Measurements from ENCODE around the gene ASB17. TPM values are rescaled to one million over a fixed set of nuclear protein-coding genes. Genes with fewer than 3 reads are reported as not detected.
"Not testable (repeated sequence)": the region's sequence is repeated elsewhere in the genome, so short reads cannot be mapped to it uniquely, and the experiment has no call there.

The ASB17 gene, protein sequence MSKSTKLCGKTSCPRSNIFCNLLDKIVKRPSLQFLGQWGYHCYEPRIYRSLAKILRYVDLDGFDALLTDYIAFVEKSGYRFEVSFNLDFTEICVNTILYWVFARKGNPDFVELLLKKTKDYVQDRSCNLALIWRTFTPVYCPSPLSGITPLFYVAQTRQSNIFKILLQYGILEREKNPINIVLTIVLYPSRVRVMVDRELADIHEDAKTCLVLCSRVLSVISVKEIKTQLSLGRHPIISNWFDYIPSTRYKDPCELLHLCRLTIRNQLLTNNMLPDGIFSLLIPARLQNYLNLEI
- not detected for total RNA-seq

DNA sequence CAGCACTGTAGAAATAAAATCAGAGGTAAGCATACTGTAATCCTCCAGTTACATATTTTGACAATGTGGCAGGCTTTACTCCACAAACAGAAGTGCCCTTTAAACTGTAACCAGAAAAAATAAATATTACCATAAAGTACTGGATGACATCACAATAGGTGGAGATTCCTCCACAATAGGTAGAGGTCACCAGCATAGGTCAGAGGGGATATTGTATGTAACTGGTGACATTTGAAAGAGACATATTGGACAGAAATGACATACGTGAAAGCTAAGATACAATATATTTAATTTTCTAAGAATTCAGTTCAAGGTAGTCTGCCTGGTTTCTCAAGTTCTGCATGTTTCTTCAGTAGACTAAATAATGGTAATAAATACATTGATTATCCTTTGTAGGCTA is at the start of gene ASB17:
Gene ASB17, minus strand, starts transcription at position 101 of the 400 bp plus-strand sequence. CDS start 113 bp downstream, outside the sequence.
- ChIA-PET POLR2A (no interaction called here), CTCF (no interaction called here)
- intact Hi-C loops (cut with micrococcal nuclease), result no loop called here
- no peaks in the 10 kb centered on the region for H3K36me3 Mint-ChIP-seq
- no peaks in the 10 kb centered on the region for H3K9me3 Mint-ChIP-seq
- H3K4me1 Mint-ChIP-seq (ENCODE audit: low read depth), result no peaks in the 10 kb centered on the region
- no peak for DNase-seq
- no peak within 1 kb of the TSS for H3K4me3 Mint-ChIP-seq
- H3K27ac Mint-ChIP-seq, result no peak within 1 kb of the TSS
- no peaks in the 10 kb centered on the region for H3K27me3 Mint-ChIP-seq

DNA sequence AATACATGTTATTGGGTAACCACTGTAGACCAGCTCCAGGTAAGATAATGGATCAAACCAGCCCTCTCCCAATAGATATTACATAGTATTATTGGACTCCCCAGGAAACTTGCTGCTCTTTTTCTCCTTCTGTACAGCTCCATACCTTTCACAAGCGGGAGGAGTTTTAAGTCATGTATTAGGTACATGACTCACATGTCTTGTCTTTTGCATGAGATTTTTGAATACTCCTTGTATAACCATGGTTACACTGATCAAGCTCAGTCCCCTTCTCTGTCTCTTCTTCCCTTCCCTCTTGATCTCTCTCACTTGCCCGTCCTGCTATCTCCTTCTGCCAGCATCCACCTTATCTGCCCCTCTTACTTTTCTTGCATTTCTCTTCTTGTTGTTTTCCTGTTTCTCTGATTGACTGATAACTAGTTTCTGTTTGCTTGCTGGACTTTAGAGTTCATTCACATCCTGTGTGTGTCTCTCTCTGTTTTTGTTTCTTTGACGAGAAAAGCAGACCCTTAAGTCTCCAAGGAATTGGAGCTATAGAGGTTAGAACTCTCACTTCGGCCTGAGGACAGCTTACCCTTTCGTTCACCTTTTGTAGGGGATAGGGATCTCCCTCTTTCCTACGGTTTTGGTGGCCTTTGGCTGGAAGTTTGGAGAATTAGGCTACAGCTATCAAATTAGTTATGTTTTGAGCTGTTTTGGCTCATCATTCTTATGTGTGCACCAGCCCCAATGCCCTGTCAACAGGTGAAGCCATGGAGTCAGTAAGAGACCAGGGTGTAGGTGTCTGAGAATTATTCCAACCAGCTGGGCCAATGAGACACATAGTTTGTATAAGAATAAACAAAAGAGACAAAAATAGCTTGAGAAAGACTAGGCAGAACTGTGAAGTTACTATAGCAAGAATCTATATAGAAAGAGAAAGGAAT is 49.0 kb upstream of the ASB17 start:
- ChIA-PET POLR2A (no interaction called here), CTCF (interaction anchor here (1.1 to 1.4 kb wide), 2 partner anchors 9 to 11 kb away, joined by 4 to 5 read pairs; no protein-coding TSS in a partner anchor)
- intact Hi-C loops (cut with micrococcal nuclease), result no loop called here

DNA sequence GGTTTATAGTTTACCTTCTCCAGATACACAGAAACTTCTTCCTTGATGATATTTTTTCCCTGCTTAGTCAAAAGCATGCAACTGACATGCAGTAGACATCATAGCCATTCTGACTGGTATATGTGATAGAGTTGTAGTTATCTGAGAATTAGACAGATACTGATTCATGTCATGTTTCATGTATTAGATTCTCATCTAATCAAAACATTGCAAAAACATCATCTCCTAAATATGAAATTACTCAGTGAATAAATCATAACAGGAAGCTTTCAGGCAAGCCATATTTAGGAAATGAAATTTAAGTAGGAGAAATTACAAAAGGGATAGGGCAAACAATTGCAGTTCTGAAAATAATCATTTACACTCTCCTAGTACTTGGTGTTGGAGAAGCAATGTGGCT is 38.4 kb upstream of the ASB17 start:
- ChIA-PET CTCF (no interaction called here), POLR2A (no interaction called here)
- Mint-ChIP-seq H3K9me3 (no peaks in the 10 kb centered on the region), H3K27me3 (peaks cover 6% of the 10 kb centered on the region), H3K4me1 (ENCODE audit: low read depth) (no peaks in the 10 kb centered on the region), H3K27ac (no peak overlapping the region), H3K36me3 (no peaks in the 10 kb centered on the region), H3K4me3 (no peak overlapping the region)
- DNase-seq, result no peak
- intact Hi-C loops (cut with micrococcal nuclease), result no loop called here

More for the DNA sequence above, 49.0 kb upstream of the ASB17 start:
- Mint-ChIP-seq H3K36me3 (no peaks in the 10 kb centered on the region), H3K9me3 (peaks cover 6% of the 10 kb centered on the region), H3K4me3 (no peak overlapping the region), H3K27ac (no peak overlapping the region), H3K27me3 (no peaks in the 10 kb centered on the region), H3K4me1 (ENCODE audit: low read depth) (no peaks in the 10 kb centered on the region)
- no peak for DNase-seq

DNA sequence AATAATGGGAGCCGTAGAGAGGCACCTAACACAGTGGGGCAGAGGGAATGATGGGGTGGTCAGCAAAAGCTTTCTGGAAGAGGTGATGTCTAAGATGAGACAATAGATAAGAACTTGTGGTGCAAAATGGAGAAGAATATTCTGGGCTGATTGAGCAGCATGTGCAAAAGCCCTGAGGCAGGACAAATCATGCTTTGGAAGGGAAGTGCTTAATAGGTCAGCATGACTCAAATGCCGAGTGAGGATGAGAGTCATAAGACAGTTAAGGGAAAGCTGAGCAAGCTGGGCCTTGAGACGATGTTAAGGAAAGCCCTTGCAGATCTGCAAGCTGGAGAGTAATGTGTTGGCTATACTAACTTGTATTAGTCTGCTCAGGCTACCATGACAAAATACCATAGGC is 37.3 kb upstream of the ASB17 start:
- DNase-seq, result no peak
- intact Hi-C loops (cut with micrococcal nuclease), result no loop called here
- Mint-ChIP-seq H3K9me3 (no peaks in the 10 kb centered on the region), H3K27me3 (peaks cover 6% of the 10 kb centered on the region), H3K27ac (no peak overlapping the region), H3K4me3 (no peak overlapping the region), H3K36me3 (no peaks in the 10 kb centered on the region), H3K4me1 (ENCODE audit: low read depth) (no peaks in the 10 kb centered on the region)
- CTCF ChIA-PET, result no interaction called here
- POLR2A ChIA-PET, result no interaction called here

DNA sequence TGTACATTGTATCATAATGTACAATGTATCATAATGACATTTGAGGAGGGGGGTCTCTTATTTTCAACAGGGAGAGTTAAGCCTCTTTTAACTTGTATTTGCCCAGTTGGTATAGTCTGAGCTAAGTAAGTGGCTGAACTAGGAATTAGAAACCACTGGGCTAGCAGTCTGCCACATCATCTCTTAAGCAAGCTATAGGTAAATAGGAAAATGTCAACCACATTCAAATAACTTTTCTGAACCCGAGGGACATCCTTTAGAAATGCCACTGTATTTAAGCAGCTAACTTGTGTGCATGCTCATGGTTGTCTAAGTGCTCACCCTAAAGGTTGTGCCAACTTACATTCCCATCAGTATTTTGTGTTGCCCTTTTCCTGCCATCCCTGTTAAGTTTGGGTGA is 35.5 kb upstream of the ASB17 start:
- H3K27me3 Mint-ChIP-seq, result no peaks in the 10 kb centered on the region
- H3K36me3 Mint-ChIP-seq, result no peaks in the 10 kb centered on the region
- no peak overlapping the region for H3K27ac Mint-ChIP-seq
- no peak overlapping the region for H3K4me3 Mint-ChIP-seq
- ChIA-PET CTCF (no interaction called here), POLR2A (no interaction called here)
- H3K9me3 Mint-ChIP-seq, result no peaks in the 10 kb centered on the region
- no peaks in the 10 kb centered on the region for H3K4me1 Mint-ChIP-seq (ENCODE audit: low read depth)
- no peak for DNase-seq
- intact Hi-C loops (cut with micrococcal nuclease), result no loop called here

DNA sequence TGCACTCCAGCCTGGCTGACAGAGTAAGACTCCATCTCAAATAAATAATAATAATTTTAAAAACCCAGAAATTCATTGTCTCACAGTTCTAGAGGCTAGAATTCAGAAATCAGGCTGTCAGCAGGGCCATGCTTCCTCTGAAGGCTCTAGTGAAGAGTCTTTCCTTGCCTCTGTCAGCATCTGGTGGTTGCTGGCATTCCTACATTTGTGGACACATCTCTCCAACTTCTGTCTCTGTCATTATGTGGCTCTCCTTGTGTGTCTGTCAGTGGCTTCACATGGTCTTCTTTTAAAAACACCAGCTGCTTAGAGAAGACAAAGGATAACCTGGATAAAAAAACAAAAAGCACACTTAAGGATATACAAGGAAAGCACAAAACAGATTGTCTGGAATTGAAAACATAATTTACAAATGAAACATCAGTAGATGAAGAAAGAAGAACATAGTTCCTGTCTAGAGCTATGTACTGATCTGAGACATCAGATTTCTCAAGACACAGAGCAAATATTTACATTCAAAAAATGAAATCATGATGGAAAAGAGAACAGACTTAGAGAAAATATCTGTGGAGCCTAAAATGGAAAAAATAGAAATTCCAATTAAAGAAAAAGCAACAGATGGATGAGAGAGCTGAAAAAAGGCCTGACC is 32.7 kb upstream of the ASB17 start:
- Mint-ChIP-seq H3K27me3 (no peaks in the 10 kb centered on the region), H3K9me3 (no peaks in the 10 kb centered on the region), H3K4me3 (no peak overlapping the region), H3K4me1 (ENCODE audit: low read depth) (no peaks in the 10 kb centered on the region), H3K27ac (no peak overlapping the region), H3K36me3 (no peaks in the 10 kb centered on the region)
- ChIA-PET CTCF (no interaction called here), POLR2A (no interaction called here)
- intact Hi-C loops (cut with micrococcal nuclease), result no loop called here
- no peak for DNase-seq

DNA sequence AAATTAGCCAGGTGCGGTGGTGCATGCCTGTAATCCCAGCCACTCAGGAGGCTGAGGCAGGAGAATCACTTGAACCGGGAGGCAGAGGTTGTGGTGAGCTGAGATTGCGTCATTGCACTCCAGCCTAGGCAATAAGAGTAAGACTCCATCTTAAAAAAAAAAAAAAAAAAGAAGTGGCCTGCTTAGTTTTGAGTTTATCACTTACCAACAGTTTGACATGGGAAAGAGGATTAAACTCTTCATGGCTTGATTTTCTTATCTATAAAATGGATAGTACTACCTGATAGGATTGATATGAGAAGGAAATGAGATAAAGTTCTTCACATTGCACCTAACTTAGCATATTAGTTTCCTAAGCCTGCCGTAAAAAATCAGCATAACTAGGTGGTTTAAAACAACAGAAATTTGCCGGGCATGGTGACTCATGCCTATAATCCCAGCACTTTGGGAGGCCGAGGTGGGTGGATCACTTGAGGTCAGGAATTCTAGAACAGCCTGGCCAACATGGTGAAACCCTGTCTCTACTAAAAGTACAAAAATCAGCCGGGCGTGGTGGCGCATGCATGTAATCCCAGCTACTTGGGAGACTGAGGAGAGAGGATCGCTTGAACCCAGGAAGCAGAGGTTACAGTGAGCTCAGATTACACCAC is 32.0 kb upstream of the ASB17 start:
- H3K9me3 Mint-ChIP-seq; H3K4me3 Mint-ChIP-seq; POLR2A ChIA-PET; DNase-seq; H3K27ac Mint-ChIP-seq; H3K27me3 Mint-ChIP-seq; intact Hi-C loops (cut with micrococcal nuclease); H3K36me3 Mint-ChIP-seq; H3K4me1 Mint-ChIP-seq (ENCODE audit: low read depth); CTCF ChIA-PET: not testable (repeated sequence)

DNA sequence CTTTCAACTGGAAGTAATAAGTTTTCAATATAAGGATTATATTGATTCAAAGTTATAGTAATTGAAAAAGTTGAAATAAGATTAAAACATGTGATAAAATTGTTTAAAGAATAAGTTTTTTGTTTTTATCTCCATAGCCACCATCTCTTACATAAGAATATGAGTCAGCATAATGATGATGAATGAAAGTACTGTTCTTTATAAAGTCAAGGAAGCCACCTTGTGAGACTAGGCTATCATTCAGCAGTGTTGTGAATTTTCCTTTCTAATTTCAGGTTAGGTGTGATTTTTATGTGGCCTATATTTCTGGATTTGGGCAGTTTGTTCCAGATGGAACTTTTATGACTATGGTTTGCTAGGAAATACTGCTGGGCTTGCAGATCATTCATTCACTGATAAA is 22.4 kb upstream of the ASB17 start:
- Mint-ChIP-seq H3K27ac (no peak overlapping the region), H3K4me1 (ENCODE audit: low read depth) (no peaks in the 10 kb centered on the region), H3K4me3 (no peak overlapping the region), H3K9me3 (no peaks in the 10 kb centered on the region), H3K27me3 (no peaks in the 10 kb centered on the region), H3K36me3 (no peaks in the 10 kb centered on the region)
- intact Hi-C loops (cut with micrococcal nuclease), result no loop called here
- POLR2A ChIA-PET, result no interaction called here
- CTCF ChIA-PET, result no interaction called here
- DNase-seq, result no peak

DNA sequence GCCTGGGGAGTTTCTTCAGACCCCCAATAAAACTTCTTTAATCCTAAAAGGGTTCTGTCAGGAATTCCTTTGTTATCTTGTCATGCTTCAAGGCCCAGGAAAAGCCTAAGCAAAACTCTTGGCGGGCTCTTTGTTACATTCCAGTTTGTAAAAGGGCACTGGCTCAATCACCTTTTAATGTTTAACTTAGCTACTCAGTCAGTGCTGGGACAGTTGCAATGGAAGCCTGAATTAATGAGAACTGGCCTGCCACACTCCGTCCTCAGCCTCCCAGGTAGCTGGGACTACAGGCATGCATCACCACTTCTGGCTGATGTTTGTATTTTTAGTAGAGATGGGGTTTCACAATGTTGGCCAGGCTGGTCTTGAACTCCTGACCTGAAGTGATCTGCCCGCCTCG is 21.3 kb upstream of the ASB17 start:
- Mint-ChIP-seq H3K4me1 (ENCODE audit: low read depth) (no peaks in the 10 kb centered on the region), H3K27ac (no peak overlapping the region), H3K4me3 (no peak overlapping the region), H3K36me3 (no peaks in the 10 kb centered on the region), H3K9me3 (no peaks in the 10 kb centered on the region), H3K27me3 (no peaks in the 10 kb centered on the region)
- ChIA-PET CTCF (no interaction called here), POLR2A (no interaction called here)
- no peak for DNase-seq
- intact Hi-C loops (cut with micrococcal nuclease), result no loop called here

DNA sequence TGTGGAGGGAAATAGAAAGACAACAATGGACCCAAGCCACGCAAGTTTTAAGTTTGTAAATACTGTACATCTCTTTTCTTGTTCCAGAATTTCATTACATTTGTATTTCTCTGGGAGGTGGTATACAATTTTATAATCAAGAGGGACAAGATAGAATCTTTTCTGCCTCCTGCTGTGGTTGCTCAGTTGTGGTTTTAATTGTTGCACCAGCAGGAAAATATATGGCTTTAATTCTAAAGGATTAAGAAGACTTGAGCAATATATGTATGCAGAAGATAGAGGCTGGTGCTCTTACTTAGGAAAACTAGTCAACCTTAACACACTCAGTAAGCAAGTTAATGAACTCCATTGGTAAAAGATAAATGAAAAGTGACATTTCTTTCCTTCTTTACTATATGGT is 19.8 kb upstream of the ASB17 start:
- ChIA-PET CTCF (no interaction called here), POLR2A (no interaction called here)
- no peak overlapping the region for H3K4me3 Mint-ChIP-seq
- no peaks in the 10 kb centered on the region for H3K4me1 Mint-ChIP-seq (ENCODE audit: low read depth)
- DNase-seq, result no peak
- H3K27ac Mint-ChIP-seq, result no peak overlapping the region
- H3K36me3 Mint-ChIP-seq, result no peaks in the 10 kb centered on the region
- no peaks in the 10 kb centered on the region for H3K9me3 Mint-ChIP-seq
- H3K27me3 Mint-ChIP-seq, result no peaks in the 10 kb centered on the region
- intact Hi-C loops (cut with micrococcal nuclease), result no loop called here

DNA sequence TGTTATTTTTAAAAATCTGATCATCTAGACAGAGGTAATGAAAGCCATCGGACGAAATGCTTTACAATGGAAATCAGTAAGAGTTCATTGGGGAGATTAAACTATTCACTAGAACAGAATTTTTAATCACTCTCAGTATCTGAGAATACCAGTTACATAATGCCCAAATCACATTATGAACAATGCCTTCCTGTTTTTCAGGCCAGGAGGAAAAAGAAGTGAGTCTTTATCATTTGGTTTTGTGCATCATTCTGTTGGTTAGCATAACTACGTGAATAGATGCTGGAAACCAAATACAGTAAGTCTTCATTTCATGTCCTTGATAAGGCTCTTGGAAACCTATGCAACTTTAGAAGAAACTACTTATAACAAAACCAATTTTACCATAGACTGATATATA is 18.0 kb upstream of the ASB17 start:
- no peak overlapping the region for H3K4me3 Mint-ChIP-seq
- no peak overlapping the region for H3K27ac Mint-ChIP-seq
- H3K9me3 Mint-ChIP-seq, result peaks cover 8% of the 10 kb centered on the region
- no peaks in the 10 kb centered on the region for H3K36me3 Mint-ChIP-seq
- intact Hi-C loops (cut with micrococcal nuclease), result no loop called here
- POLR2A ChIA-PET, result no interaction called here
- H3K4me1 Mint-ChIP-seq (ENCODE audit: low read depth), result no peaks in the 10 kb centered on the region
- H3K27me3 Mint-ChIP-seq, result no peaks in the 10 kb centered on the region
- CTCF ChIA-PET, result no interaction called here
- DNase-seq, result no peak

DNA sequence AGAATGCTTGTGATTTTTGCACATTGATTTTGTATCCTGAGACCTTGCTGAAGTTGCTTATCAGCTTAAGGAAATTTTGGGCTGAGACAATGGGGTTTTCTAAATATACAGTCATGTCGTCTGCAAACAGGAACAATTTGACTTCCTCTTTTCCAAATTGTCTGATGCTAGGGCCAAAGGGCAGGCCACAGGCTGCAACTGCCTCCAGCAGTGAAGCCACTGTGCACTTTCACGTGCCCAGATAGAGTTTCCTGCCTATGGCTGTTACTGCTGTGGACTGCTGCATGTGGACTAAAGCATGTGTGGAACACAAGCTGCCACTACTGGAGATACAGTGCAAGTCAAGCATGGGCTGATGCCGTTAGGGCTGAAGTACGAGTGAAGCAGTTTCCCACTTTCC is 10.8 kb upstream of the ASB17 start:
- POLR2A ChIA-PET; intact Hi-C loops (cut with micrococcal nuclease); CTCF ChIA-PET; H3K27ac Mint-ChIP-seq; H3K4me3 Mint-ChIP-seq; DNase-seq; H3K27me3 Mint-ChIP-seq; H3K36me3 Mint-ChIP-seq; H3K4me1 Mint-ChIP-seq (ENCODE audit: low read depth): not testable (repeated sequence)
- H3K9me3 Mint-ChIP-seq, result peaks cover 12% of the 10 kb centered on the region
